PC-3 (cell line): ENCODE results near the gene TBC1D5.
A peak's percentile ranks its signal among the peaks of the same experiment; 100 is the strongest.

Experiments
- CTCF ChIP-seq: fragments of 300-600 bp; sonication (generic); conservative IDR thresholded peaks from 2 replicates; pipeline ENCODE4 v1.5.1; 2017; ENCODE audit warnings: antibody characterized with exemption, low read depth, mild to moderate bottlenecking, low read length
- EZH2 ChIP-seq: fragments of 300-600 bp; sonication (generic); IDR thresholded peaks from one replicate; pipeline ENCODE4 v1.6.1; 2017; ENCODE audit warnings: antibody characterized with exemption, mild to moderate bottlenecking, low read length; ENCODE audit not compliant: unreplicated experiment

- TF ChIP-seq CTCF (peak; percentile 94), EZH2 (no peak)
Observed at GRCh38 chr3:17412950-17413530, 329.4 kb downstream of the TBC1D5 start.
